ENCODE results near the gene EMC7. TPM values are rescaled to one million over a fixed set of nuclear protein-coding genes. Genes with fewer than 3 reads are reported as not detected.

The EMC7 gene
- total and polyA plus RNA-seq, 2 of the 13 experiments (the other 11 are each of a cell fraction or from before 2014, with no cell fraction given) = 46.8 to 113 TPM

- no peaks in the 10 kb centered on the region for H3K36me3 ChIP-seq (replicated peaks in 1 of 2; ENCODE audit: control insufficient read depth in 1 of 2, insufficient read depth in 2 of 2, low read length in 2 of 2)
- H3K27me3 ChIP-seq (ENCODE audit: control insufficient read depth in 1 of 2, insufficient read depth in 2 of 2, low read length in 2 of 2) = no peaks in the 10 kb centered on the region; a peak in 1 of 5 replicates
- FAIRE-seq (no peak), DNase-seq (ENCODE audit: low spot score) (peak; percentile 55), ATAC-seq (peak; percentile 92)
- peak overlapping the region; percentile 79 for H3K9ac ChIP-seq (ENCODE audit: insufficient read depth, low read depth, low read length)
- H3K9me3 ChIP-seq (ENCODE audit: low read length) = no peaks in the 10 kb centered on the region
- in situ Hi-C loops (cut with HindIII; ENCODE audit: extremely low pct_ligation_motif_present, low pct_unique_long_range_greater_than_20kb) (no loop called here), intact Hi-C loops (cut with micrococcal nuclease; ENCODE audit: unreplicated experiment) (no loop called here)
- H2AFZ ChIP-seq (ENCODE audit: low read length) = peak overlapping the region; percentile 25
- CTCF ChIA-PET (ENCODE audit: low intra/inter-chr PET ratio, low total read pairs) = no interaction called here
- peaks cover 24% of the 10 kb centered on the region for H3K4me1 ChIP-seq (ENCODE audit: insufficient read depth, low read length)
- 12% methylated on average over 6 of the region's 70 CpGs for WGBS (ENCODE audit: low lambda C conversion rate)
- H3K79me2 ChIP-seq (ENCODE audit: insufficient read depth, low read length) = peaks cover 4% of the 10 kb centered on the region
- H4K20me1 ChIP-seq (ENCODE audit: insufficient read depth, low read length) = no peaks in the 10 kb centered on the region
- no TSS peak for BruUV-seq (replicated peaks)
- peak overlapping the region; percentile 79 to 96 (median 93) for H3K4me3 ChIP-seq (replicated peaks in 1 of 3; ENCODE audit: insufficient read depth in 1 of 3, low read depth in 2 of 3, low read length in 3 of 3)
- peak overlapping the region; percentile 80 for H3K4me2 ChIP-seq (ENCODE audit: low read depth, low read length)
- POLR2A ChIA-PET = interaction anchor here (1.1 kb wide), 1 partner anchor 171 kb away, joined by 6 read pairs; the partner anchor contains the start of gene KATNBL1
- H3K27ac ChIP-seq (ENCODE audit: extremely low read length, insufficient read depth, low read length) = peak overlapping the region; percentile 83
- TF ChIP-seq TIGD3 (CRISPR knock-in tag; IDR thresholded peaks at IDR 0.05; ENCODE audit: borderline replicate concordance) (no peak), NFIC (IDR thresholded peaks at IDR 0.05; ENCODE audit: low read length) (no peak), ZNF225 (CRISPR knock-in tag; IDR thresholded peaks at IDR 0.05) (0 out of 2 replicates have a peak, but pooled peaks have one; percentile 39), DNMT3B (CRISPR knock-in tag; conservative IDR thresholded peaks at IDR 0.05) (no peak), CBX1 (IDR thresholded peaks at IDR 0.05; ENCODE audit: low read depth) (no peak), ARID5B (CRISPR knock-in tag; IDR thresholded peaks at IDR 0.05) (peak; percentile 40; the same call in 1 of the 2 replicates), KDM1A (CRISPR knock-in tag; IDR thresholded peaks at IDR 0.05) (no peak), SCMH1 (CRISPR knock-in tag; IDR thresholded peaks at IDR 0.05; ENCODE audit: borderline replicate concordance) (no peak), PHF5A (CRISPR knock-in tag; IDR thresholded peaks at IDR 0.05; ENCODE audit: low read depth, unreplicated experiment) (no peak), ZFAT (CRISPR knock-in tag; conservative IDR thresholded peaks at IDR 0.05) (no peak), MTF1 (CRISPR knock-in tag; IDR thresholded peaks at IDR 0.05) (no peak), CHCHD3 (CRISPR knock-in tag; IDR thresholded peaks at IDR 0.05) (no peak), ZNF839 (CRISPR knock-in tag; IDR thresholded peaks at IDR 0.05; ENCODE audit: borderline replicate concordance) (no peak), MED13 (CRISPR knock-in tag; IDR thresholded peaks at IDR 0.05) (no peak), MIER3 (CRISPR knock-in tag; IDR thresholded peaks at IDR 0.05; ENCODE audit: borderline replicate concordance) (no peak), ZNF576 (CRISPR knock-in tag; IDR thresholded peaks at IDR 0.05) (no peak), ATF6 (CRISPR knock-in tag; conservative IDR thresholded peaks at IDR 0.05) (no peak)
Observed at GRCh38 chr15:34038023-34038870, 63.4 kb downstream of the EMC7 start.

Data from HepG2 (cell line).